Thoracic aorta (tissue), 2 donors: ENCODE data around the gene PXDN. TPM values are rescaled to one million over a fixed set of nuclear protein-coding genes. Genes with fewer than 3 reads are reported as not detected.

Experiments used
- ATAC-seq: fragments of 150-250 bp; one replicate; pipeline ENCODE4 v1.8.0; 2017; ENCODE audit warnings: low read depth; ENCODE audit not compliant: insufficient number of reproducible peaks, low FRiP score
- DNase-seq: peaks from one replicate; pipeline ENCODE4 v3.0.0-alpha.2; 2020; ENCODE audit warnings: low spot score
- H3K27ac ChIP-seq, 2 donors: fragments of 200-600 bp; sonication (generic); 1 replicate in 1 of 2; 2 replicates in 1 of 2; pipeline ENCODE4 v1.5.1; 2016; ENCODE audit warnings: mild to moderate bottlenecking in 2 of 2, moderate library complexity in 2 of 2
- H3K27me3 ChIP-seq: fragments of 200-600 bp; sonication (generic); replicated peaks from 2 replicates; pipeline ENCODE4 v1.6.0; 2016; ENCODE audit warnings: mild to moderate bottlenecking; ENCODE audit not compliant: insufficient read depth
- H3K36me3 ChIP-seq: fragments of 200-600 bp; sonication (generic); one replicate; pipeline ENCODE4 v1.5.1; 2016
- H3K4me1 ChIP-seq, 2 donors: fragments of 200-600 bp; sonication (generic); 1 replicate in 1 of 2; 2 replicates in 1 of 2; pipeline versions ENCODE4 v1.5.1 to v1.6.0; 2016; ENCODE audit warnings: low read depth in 2 of 2, mild to moderate bottlenecking in 1 of 2; ENCODE audit not compliant: control insufficient read depth in 1 of 2
- H3K4me3 ChIP-seq: fragments of 200-600 bp; sonication (generic); 2 replicates; pipeline ENCODE4 v1.5.1; 2016; ENCODE audit warnings: mild to moderate bottlenecking
- H3K9me3 ChIP-seq: fragments of 200-600 bp; sonication (generic); 2 replicates; pipeline ENCODE4 v1.5.1; 2016
- total RNA-seq, 2 donors: library from RNA; depleted of rRNA; stranded (reverse); fragments of >200 nt; gene quantifications; one replicate each; pipeline versions ENCODE4 v1.1.0 to v1.2.3, GENCODE V29; 2016
- TF ChIP-seq, protein P1 (sequence below): fragments of 200-600 bp; sonication (generic); IDR thresholded peaks from one replicate; pipeline ENCODE4 v1.5.1; 2019; ENCODE audit warnings: antibody characterized with exemption

Gene PXDN
- total RNA-seq, 2 donors from 2014 or later: 97.5 to 114 TPM

- Histone ChIP-seq H3K9me3 (no peaks in the 10 kb centered on the region), H3K4me3 (no peak overlapping the region), H3K27ac (no peak overlapping the region), H3K36me3 (no peaks in the 10 kb centered on the region), H3K27me3 (no peaks in the 10 kb centered on the region), H3K4me1 (no peaks in the 10 kb centered on the region)
- DNase-seq (no peak), ATAC-seq (no peak)
- TF ChIP-seq, protein P1, sequence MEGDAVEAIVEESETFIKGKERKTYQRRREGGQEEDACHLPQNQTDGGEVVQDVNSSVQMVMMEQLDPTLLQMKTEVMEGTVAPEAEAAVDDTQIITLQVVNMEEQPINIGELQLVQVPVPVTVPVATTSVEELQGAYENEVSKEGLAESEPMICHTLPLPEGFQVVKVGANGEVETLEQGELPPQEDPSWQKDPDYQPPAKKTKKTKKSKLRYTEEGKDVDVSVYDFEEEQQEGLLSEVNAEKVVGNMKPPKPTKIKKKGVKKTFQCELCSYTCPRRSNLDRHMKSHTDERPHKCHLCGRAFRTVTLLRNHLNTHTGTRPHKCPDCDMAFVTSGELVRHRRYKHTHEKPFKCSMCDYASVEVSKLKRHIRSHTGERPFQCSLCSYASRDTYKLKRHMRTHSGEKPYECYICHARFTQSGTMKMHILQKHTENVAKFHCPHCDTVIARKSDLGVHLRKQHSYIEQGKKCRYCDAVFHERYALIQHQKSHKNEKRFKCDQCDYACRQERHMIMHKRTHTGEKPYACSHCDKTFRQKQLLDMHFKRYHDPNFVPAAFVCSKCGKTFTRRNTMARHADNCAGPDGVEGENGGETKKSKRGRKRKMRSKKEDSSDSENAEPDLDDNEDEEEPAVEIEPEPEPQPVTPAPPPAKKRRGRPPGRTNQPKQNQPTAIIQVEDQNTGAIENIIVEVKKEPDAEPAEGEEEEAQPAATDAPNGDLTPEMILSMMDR: no peak
Observed at GRCh38 chr2:1585635-1586034, 158.7 kb downstream of the PXDN start.

DNA sequence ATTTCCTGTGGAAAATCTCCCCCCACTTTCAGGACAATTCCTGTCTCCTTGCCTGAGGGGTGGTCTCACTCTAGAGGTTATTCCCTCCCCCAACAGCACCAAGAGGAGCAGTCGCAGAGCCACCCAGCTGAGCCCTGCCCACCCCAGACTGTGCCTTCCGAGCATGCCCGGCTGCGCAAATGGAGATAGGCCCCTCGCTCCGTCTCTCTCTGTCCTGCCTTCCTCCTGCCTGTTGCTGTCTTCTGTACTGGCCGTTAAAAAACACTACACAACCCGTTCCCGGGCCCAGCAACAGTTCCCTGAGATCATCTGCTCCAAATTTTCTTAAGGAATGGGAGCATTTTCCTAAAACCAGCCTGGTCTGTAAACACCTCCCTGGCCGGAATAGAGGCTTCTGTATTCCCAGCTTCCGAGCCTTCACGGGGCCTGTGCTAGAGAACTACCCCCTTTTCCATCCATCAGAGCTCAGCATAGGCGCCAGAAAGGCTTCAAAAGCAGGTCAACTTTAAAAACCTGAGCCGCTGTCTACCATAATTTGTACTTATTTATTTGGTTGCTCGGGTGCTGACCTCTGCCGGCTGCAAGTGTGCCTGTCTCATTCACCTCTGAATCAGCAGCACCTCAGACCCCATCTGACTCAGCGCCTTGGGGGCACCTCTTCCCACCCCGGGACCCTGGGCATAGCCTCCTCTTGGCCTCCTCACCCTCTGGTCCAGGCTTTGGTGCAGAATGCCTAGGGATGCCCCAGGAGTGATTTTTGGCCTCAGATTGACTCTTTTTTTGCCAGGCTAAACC, 159.4 kb downstream of the PXDN start:
- H3K4me1 ChIP-seq: no peaks in the 10 kb centered on the region
- no peak overlapping the region for H3K4me3 ChIP-seq
- no peaks in the 10 kb centered on the region for H3K36me3 ChIP-seq
- no peak overlapping the region for H3K27ac ChIP-seq
- DNase-seq (no peak), ATAC-seq (no peak)
- TF ChIP-seq, protein P1: no peak
- H3K9me3 ChIP-seq: no peaks in the 10 kb centered on the region
- no peaks in the 10 kb centered on the region for H3K27me3 ChIP-seq

- Histone ChIP-seq H3K4me1 (no peaks in the 10 kb centered on the region), H3K9me3 (no peaks in the 10 kb centered on the region), H3K27ac (no peak overlapping the region), H3K27me3 (no peaks in the 10 kb centered on the region), H3K4me3 (no peak overlapping the region), H3K36me3 (no peaks in the 10 kb centered on the region)
- TF ChIP-seq, protein P1: no peak
- no peak for DNase-seq
- ATAC-seq: no peak
Observed at GRCh38 chr2:1584051-1584531, 160.2 kb downstream of the PXDN start.

DNA sequence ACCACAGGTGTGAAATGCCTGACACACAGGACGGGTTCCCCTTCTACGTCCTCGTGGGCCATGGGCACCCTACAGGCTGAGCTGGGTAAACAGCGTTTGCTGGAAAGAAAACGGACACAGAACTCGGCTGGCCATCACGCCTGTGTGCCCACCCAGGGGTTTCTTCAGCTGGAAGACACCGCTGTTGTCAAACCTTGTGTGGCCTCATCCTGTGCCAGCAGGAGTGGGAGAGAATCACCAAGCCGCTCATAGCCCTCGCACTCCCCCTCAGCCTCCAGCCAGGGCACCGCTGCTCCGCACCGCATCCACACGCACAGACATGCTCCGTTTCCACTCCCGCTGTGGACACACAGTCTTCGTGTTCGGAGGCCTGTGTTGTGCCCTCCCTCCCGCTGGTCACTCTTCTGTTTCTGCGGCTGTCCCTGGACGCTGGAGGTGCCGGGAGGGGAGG, 161.4 kb downstream of the PXDN start:
- H3K4me1 ChIP-seq: no peaks in the 10 kb centered on the region
- TF ChIP-seq, protein P1: no peak
- DNase-seq (no peak), ATAC-seq (no peak)
- no peak overlapping the region for H3K4me3 ChIP-seq
- no peak overlapping the region for H3K27ac ChIP-seq
- H3K9me3 ChIP-seq: no peaks in the 10 kb centered on the region
- H3K27me3 ChIP-seq: no peaks in the 10 kb centered on the region
- no peaks in the 10 kb centered on the region for H3K36me3 ChIP-seq

GRCh38 chr2:1581965-1582625, 162.2 kb downstream of the PXDN start:
- no peaks in the 10 kb centered on the region for H3K36me3 ChIP-seq
- no peak overlapping the region for H3K4me3 ChIP-seq
- ATAC-seq: no peak
- no peak for DNase-seq
- H3K4me1 ChIP-seq: no peaks in the 10 kb centered on the region
- TF ChIP-seq, protein P1: no peak
- no peaks in the 10 kb centered on the region for H3K27me3 ChIP-seq
- H3K9me3 ChIP-seq: no peaks in the 10 kb centered on the region
- no peak overlapping the region for H3K27ac ChIP-seq
